KG1 (cell line): ENCODE measurements around the gene ATAT1.
A peak's percentile ranks its signal among the peaks of the same experiment; 100 is the strongest.
"Not testable (repeated sequence)": the region's sequence is repeated elsewhere in the genome, so short reads cannot be mapped to it uniquely, and the experiment has no call there.

Source experiments
- DNase-seq: peaks from one replicate; lab custom pipeline; 2025; lab: John Stamatoyannopoulos, UW

Gene ATAT1

DNA sequence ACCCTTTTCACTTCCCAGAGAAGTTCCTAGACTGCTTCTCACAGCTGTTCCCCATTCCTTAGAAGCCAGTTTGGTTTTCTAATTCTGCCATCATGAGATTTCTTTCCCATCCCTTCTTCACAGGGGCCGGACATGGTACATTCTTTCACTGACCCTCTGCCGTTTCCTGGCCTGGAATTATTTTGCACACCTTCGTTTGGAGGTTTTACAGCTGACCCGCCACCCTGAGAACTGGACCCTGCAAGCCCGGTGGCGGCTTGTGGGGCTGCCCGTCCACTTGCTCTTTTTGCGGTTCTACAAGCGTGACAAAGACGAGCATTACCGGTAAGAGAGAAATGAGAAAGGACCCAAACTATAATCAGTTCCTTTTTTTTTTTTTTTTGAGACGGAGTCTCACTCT, 24.5 kb downstream of the ATAT1 start:
- DNase-seq: no peak

DNA sequence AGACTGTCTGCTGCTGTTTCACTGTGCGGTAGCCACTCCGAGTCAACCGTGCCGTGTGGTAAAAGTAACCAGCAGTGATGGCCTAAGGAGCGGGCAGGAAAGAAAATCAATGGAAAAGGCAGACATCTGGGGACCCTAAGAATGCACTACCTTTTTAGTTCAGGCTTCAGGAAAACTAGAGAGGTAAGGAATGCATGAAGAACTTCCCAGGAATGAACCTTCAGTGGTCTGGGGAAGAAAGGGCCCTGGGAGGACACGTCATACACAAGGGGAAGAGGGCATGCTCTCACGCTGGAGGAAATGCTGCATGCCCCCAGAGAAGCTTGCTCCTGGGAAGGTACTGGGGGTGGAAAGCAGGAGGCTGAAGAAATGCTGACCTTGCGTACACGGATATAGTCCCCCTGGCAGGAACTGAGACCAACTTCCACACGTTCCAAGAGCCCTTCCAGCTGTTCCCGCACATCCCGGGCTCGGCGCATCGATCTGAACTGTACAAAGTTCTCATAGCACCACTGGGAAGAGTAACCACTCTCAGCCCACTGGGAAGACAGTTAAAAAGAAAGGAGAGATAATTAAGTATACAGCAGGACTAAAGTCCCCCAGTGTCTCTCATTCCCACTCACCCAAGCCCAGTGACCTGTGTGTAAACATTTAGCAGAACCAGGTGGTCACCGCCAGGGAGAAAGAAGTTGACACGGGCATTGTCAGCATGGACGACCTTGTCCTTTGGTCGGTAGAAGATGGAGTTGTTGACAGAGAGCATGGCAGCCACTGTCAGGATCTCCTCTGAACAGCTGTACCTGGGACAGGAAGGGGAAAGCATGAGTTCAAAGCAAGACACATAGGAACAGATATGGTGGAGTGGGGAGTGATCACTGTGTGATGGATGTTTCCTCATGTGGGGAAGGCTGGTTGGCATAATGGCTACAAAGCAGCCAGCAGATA, 28.4 kb downstream of the ATAT1 start:
- DNase-seq: no peak

DNA sequence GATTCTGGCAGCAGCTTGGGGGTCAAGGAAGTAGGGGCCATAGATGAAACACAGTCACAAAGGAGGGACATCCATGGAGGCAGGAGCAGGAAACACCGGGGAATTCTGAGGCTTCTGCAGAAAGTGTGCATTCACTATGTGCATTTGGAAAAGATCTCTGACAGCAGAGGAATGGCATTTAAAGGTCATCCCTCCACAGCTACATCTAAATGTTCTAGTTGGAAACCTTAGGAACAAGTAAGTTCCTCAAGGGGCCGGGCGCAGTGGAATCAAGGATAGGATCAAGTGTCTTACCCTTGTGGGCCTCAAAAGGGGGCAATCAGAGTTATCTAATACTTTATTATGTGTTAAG, 29.0 kb downstream of the ATAT1 start:
- DNase-seq: no peak

DNA sequence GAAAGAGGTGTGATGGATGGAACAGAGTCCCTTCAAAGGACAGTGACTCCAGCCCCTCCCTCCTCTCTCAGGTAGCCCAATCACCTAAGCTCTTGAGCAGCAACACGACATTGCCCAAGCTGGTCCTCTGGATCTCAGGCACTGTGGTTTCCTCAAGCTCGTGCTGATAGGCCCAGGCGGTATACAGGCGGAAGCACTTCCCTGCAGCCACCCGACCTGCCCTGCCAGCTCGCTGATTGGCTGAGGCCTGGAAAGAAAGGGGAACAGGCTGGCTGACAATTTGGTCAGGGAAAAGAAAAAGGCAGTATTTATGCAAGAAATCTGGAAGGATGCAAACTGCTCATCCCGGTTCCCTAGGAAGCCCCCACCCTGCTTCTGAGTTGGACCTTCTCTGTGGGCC, 29.8 kb downstream of the ATAT1 start:
- no peak for DNase-seq

DNA sequence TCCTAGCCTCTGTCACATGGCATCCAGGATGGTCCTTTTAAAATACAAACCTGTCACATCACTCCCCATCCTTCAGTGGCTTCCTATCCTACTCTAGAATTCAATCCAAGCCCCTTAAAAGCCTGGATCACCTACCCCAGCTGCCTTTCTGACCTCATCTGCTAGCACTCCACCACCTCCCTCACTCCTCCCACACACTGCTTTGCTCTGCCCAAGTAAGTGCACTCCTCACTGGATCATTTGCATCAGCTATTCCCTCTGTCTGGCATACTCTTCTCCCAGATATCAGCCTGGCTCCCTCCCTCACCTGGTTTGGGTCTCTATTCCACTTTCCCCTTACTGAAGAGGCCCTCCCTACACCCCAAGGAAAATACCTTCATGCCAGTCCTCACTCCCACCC, 30.8 kb downstream of the ATAT1 start:
- no peak for DNase-seq

DNA sequence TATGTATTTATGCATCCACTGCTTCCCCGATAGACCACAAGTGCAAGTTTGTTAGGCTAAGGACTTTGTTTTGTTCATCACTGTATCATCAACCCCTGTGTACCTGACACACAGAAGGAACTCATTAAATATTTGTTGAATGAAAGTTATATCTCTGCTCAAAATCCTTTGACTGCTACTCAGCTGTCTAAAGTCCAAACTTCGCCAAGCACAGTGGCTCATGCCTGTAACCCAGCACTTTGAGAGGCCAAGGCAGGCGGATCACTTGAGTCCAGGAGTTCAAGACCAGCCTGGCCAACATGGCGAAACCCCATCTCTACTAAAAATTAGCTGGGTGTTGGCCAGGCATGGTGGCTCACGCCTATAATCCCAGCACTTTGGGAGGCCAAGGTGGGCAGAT, 31.2 kb downstream of the ATAT1 start:
- not testable (repeated sequence) for DNase-seq

DNA sequence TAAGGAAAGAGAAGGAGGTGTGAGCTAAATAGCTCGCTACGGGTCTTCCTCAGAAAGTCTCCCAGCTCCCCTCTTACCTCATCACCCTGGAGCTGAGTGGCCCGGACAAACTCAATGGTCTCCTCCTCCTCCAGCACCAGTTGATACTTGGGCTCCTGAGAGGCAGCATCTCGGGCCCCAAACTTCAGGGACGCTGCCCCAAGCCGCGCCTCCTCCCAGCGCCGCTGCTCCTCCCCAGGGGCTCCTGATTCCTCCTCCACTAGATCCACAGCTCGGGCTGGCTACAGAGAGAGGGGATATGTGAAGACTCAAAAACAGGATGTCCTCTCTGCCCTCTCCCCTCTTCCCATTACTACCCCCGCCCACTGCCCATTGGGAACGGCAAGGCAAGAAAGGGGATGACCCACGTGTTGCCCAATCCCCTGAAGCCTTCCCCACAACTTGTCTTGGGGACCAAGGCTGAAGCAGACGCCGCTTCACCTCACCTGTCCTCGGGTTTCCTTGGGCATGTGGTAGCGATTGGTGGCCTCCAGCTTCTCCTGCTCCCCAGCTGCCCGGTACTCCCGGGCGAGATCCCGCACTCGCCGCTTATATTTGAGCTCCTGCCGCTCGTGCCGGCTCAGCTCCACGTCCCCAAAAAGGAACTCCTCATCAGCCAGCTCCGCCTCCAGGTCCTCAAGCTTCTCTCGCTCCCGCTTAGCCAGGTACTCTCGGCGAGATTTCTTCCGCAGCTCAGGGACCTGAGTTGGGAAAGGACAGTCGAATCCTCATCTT, 38.5 kb downstream of the ATAT1 start:
- DNase-seq: no peak

DNA sequence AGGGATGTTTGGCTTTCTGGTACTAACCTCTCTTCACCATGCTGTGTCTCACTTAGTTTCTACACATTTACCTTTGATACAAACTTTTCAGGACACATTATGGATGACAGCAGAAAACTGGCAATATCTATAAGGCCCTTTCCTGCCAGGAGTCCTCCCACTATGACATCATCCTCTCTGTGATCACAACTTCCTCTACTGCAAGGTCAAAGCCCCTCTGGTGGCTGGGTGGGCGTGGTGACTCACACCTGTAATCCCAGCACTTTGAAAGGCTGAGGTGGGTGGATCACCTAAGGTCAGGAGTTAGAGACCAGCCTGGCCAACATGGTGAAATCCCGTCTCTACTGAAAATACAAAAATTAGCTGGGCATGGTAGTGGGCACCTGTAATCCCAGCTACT, 39.6 kb downstream of the ATAT1 start:
- not testable (repeated sequence) for DNase-seq

DNA sequence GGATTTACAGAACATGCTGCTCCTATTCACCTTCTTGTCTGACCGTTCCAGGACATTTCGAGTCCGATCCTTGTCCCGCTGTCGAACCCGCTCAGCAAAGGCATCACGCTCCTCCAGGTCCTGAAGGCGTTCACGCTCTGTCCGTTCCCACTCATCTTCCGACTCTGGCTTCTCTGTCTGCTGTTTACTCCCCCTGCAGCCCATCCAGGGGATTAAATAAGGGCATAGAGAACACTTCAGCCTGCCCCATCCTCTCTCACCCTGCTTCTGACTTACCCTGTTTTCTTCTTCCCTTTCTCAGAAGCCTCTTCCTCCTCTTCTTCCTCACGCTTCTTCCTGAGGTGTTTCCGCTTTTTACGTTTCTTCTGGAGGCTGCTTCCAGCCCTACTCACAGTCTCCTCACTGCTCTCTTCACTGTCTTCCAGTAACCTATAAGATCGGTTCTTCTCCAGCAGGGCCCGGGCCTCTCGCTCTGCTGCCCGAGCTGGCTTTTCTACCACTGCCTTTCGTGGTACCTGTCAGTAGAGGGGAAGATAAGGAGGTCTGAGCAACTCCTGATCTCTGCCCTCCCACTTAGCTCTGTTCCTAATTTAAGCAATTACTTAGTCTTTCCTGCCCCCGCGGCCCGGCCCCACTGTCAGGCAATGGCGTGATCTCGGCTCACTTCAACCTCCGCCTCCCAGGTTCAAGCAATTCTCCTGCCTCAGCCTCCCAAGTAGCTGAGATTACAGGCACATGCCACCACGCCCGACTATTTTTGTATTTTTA, 44.3 kb downstream of the ATAT1 start:
- no peak for DNase-seq

DNA sequence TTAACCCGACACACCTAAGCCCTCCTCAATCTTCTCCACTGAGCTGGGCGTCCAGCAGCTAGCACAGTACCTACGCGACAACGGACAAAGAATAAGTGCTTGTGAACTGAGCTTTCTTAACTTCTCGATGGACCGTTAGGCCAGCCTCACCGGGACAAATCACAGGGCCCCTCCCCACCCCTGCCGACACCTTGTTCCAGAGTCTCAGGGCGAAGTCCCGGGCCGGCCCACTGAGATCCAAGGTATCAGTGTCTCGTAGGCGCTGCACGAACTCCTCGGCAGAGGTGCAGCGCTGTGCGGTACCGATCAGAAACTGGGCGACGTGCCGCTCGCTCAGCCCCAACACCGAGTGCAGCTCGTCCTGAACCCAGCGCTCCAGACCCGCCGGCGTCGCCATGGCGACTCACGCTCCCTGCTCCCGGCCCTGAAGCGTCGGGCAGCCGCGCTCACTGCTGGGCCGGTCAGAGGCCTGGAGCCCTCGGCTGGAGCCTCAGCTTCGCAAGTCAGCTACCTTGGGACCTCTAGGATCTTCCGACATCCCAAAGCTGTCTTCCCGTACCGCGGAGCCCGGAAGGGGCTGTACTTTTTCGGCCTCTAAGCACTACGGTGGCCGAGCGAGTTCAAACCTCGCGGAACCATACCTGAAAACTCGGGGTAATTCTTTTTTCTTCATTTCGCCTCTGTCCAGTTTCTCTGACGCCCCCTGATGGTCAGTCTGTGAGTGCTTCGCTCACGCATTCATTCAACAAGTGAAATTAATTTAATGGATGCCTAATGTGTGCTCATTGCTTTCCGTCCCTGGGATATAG, 46.0 kb downstream of the ATAT1 start, which contains the start of gene DHX16:
Gene DHX16, minus strand, starts transcription at position 562 of the 809 bp plus-strand sequence. Its CDS starts 165 bp downstream, at position 397.
- DNase-seq: peak; percentile 95

DNA sequence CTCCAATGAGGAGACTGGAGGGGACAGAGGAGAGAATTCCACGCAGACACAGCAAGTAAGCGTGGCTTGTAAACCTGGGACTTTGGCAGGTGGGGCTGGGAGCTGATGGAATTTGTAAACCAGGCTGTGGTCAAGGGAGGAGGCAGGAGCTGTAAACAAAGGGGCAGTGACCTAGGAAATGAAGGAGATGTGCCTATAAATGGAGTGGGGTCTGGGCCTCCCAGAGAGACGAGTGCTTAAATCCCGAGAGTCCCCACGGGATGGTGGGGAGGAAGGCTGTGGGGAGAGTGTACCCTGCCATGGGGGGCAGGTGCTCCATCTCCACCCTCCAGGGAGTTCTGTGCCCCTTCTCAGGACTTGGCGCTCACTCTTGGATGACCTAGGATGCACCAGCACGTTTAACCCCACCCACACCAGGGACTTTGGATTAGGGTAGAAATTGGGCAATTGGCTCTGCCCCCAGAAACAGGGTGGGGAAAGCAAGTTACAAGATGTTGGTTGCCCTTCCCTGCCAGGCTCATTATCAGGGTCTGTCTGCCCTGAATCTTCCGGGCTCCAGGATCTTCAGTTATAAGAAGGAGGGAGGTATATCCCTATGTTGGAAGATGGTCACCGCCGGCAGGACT, 50.1 kb downstream of the ATAT1 start:
- DNase-seq: no peak

DNA sequence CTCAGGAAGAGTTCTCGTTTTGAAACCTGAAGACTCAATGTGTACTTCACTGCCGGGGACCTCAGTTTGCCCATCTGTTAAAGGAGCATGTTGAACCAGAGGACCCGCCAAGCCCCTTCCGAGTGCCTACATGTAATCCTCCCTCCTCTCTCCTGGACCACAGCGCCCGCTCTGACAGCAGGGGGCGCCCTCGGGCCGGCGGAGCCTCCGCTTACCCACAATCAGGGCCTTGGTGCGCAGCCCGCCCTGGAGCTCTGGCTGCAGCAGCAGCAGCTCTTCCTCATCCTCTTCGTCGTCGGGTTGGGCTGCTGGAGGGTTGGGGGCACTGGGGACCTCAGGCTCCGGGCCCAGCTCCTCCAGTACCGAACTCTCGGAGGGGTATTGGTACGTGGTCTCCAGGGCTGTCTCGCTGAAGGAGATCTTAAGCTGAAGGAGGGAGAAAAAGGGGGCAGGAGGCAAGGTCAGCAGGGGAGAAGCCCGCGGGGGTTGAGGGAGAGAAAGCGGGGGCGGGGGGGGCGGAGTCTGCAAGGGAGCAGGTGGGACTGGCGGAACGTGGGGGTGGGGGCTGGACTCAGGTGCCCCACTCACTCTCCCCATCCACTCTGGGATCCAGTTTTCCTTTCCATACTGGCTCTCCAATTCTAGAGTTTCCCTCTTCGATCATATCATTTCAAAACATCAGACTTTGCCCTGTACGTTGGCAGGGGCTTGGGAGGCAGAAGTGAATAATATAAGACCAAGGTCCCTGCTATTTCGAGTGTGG, 52.5 kb downstream of the ATAT1 start:
- peak; percentile 64 for DNase-seq

DNA sequence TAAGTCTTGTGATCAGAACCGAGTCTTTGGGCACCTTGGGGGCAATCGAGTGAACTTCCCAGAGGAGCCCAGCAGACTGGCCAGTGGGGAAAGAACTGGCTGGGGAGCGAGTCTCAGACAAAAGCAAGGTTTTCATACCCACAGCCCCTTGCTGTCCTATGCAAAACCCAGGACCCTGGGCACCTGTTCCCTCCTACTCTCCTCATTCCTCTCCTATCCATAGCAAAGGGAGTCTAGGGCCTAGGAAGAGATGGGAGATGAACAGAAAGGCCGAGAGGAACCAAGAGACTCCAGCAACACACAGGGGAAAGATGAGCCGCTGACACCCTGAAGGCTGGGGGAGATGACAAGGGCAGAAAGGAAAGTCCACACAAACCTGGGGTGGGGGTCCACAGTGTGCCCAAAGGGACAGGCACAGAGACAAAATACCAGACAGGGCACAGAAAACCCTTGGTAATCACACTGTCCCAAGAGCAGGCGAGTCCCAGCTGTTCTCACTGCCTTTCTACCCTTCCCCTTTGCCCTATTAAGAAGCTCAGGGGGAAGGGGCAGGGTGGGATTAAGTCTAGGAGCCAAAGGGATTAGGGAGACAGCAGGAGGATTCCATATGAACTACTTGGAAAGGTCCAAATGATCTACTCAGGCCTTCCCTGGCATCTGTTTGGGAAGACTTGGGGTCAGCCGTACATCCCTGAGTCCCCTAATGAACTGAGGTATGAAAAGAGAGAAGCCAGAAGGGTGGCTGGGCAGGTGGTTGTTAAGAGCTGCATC, 53.3 kb downstream of the ATAT1 start:
- DNase-seq: no peak

DNA sequence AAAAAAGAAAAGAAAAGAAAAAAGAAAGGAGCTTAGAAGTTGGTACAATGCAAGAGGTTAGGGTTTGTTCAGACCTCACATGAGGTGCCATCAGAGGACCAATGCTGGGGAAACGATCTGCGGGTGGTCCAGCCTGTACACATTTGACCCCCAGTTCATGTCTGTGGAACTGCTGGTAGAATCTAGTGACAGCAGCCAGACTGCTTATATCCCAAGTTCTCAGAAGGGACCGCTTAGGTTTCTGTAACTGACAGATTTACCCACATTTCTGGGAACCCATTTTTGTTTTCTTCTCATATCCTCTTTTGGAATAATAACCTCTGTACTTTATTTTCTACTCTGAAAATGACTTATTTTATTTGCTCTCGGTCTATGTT, 55.1 kb downstream of the ATAT1 start:
- DNase-seq: no peak

DNA sequence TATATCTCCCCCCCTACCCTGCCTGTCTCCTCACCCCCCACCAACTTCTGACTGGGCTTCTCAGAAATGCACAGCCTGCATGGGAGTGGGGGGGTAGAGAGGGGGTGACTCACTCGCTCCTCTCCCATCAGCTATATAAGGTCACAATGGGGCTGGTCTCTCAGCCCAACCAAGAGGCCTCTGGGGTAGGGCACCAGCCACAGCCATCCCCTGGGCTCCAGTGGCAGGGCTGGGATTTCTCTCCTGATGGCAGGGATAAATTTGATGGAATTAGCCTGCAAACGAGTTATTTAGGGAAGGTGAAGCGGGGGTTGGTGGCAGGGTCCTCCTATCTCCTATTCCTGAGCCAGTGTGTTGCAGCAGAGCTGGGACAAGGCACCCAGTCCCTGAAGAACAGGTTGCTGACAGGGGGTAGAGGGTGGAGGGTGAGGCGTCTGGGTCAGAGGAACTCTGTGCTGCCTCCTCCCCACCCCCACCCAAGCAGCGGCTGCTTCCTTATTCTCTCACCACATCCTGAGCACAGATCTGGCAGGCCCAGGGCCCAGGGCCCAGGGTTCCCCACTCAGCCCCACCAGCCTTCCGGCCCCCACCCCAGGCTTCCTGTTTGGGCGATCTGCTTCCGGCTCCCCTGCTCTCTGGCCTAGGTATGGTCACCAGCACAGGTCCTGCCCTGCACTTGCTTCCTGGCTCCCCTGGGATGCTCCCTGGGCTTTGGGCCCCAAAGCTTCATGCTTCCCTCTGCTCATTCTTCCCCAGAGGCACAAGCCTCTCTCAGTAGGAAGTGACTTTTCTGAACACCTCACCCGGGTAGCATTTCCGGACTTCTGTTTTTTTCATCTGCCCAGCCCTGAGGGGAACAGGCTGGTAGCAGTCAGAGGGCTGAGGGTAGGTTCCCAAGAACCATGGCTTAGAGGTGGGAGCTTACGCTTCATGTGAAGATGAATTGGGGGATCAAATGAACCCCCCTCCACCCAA, 55.8 kb downstream of the ATAT1 start:
- DNase-seq: peak; percentile 92

DNA sequence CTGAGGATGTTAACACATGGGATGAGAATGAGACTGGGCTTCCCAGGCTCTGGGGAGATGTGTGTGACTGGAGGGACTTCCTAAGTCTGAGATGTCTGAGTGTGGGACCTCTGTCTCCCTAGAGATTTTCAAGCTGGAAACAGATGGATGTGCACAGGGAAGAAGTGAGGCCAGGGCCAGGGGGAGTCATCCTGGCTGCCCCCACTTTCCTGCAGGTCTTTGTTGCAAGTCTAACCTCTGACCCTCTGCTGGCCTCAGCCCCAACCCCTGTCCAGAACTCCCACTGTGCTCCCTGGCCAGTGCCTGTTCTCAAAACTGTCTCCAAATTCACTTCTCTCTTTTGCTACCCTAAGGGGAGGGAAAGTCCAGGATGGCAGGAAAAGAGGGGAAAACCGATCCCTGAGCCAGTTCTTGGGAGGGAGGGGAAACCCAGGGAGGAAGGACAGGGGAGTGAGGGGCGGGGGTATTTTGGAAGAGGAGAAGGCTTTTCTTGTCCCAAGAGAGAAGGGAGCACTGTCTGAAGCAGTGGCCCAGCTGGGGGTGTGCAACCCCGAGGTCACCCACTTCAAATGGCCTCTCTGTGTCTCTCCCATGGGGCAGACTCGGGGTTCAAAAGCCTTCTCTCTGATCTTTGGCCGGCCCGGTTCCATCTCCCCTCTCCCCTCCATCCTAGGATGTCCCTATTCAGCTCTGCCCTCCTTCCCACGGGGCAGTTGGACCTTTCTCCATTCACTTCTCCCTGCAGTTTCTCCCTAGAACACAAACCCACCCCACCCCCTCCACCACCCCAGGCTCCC, 56.7 kb downstream of the ATAT1 start:
- no peak for DNase-seq

DNA sequence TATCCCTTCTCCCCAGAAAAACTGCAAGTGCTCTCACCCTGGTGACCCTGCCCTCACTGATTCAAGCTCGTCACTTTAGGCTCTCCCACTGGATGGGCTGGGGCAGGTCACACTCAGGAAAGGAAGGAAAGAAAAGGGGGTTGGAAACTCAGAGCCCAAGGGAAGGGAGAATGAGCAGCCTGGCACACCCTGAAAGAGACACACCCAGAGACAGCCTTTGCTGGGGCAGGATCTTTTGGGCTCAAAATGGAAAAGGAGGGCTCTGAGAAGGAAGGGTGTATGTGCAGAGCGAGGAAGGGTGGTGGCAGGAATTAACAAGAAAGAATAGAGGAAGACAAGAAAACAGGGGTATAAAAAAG, 57.3 kb downstream of the ATAT1 start:
- DNase-seq: no peak
